NB4 (cell line): ENCODE results near the gene ARL5C.

ENCODE experiments used
- CTCF ChIP-seq: IDR thresholded peaks from one replicate; pipeline ENCODE4 v1.5.1; 2012; ENCODE audit warnings: low read depth, low read length
- POLR2A ChIP-seq: IDR thresholded peaks from 2 replicates; pipeline ENCODE4 v1.6.1; 2011; ENCODE audit warnings: mild to moderate bottlenecking; ENCODE audit not compliant: insufficient read length; ENCODE audit errors: extremely low read depth

DNA sequence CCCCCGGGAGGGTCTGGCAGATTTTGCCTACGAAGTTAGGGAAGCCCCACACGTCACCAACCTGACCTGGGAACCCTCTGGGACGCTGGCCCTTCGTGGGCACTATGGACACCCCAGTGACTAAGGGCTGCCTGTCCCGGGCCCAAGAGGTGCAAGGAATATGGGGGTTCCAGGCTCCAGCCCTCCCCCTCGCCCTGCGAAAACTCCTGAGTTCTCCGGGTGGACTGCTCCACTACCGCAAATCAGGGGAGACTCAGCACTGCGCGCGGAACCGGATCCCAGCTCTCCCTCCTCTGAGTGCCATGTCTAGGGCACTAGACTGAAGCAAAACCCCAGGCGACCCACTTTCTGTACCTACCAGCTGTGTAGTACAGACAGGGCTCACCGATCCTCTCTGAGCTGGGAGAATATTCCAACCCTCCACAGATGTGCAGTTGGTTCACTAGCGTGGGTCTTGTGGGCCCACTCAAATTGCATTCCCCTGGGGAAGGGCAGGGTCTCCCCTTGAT is at the start of gene ARL5C:
- TF ChIP-seq CTCF (no peak), POLR2A (no peak)
